Right hindlimb (tissue), 1 donor: ENCODE data around the gene ZNF80.
"Not testable (repeated sequence)": the region's sequence is repeated elsewhere in the genome, so short reads cannot be mapped to it uniquely, and the experiment has no call there.

ENCODE experiments used
- DNase-seq: peaks from one replicate; pipeline ENCODE4 v3.0.0-alpha.2; 2018

Gene ZNF80

GRCh38 chr3:114237478-114237877 is at the start of gene ZNF80:
TSS of gene ZNF80 (minus strand) at chr3:114237578. CDS start at chr3:114237074, 504 bp downstream.
- not testable (repeated sequence) for DNase-seq

DNA sequence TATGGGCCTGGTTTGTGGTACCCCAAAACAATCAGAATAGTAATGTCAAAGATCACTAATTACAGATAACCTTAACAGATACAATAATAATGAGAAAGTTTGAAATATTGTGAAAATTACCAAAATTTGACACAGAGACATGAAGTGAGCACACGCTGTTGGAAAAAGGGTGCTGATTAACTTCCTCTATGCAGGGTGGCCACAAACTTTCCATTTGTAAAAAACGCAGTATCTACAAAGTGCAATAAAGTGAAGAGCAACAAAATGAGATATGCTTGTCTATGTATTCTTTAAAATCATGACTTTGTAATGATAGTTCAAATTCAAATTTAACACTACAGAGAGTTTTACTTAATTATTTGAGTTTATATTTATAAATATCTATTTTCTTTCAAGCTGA is 48.9 kb upstream of the ZNF80 start:
- no peak for DNase-seq

DNA sequence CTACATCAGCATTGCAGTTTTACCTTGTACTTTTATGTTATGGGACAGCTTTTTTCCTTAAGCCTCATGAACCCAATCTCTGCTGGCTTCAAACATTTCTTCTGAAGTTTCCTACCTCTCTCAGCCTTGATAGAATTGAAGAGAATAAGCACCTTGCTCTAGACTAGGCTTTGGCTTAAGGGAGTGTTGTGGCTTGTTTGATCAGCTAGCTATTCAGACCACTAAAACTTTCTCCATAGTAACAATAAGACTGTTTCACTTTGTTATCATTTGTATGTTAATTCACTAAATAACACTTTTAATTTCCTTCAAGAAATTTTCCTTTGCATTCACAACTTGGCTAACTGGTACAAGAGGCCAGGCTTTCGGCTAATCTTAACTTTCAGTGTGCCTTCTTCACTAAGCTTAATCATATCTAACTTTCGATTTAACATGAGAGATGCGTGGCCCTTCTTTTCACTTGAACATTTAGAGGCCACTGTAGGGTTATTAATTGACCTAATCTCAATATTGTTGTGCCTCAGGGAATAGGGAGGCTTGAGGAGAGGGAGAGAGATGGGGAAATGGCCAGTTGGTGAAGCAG is 48.4 kb upstream of the ZNF80 start:
- no peak for DNase-seq

DNA sequence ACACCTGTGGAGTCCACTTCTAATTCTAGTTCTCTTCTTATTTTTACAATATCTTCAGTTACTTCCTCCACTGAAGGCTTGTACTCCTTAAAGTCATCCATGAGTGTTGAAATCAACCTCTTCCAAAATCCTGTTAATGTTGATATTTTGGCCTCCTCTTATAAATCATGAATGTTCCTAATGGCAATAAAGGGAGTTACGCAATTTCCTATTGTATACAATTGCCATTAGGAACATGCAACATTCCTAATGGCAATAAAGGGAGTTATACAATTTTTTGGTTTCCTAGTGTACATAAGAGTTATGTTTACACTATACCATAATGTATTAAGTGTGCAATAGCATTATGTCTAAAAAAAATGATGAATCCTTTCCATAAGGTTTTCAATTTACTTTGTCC is 47.3 kb upstream of the ZNF80 start:
- DNase-seq: no peak

DNA sequence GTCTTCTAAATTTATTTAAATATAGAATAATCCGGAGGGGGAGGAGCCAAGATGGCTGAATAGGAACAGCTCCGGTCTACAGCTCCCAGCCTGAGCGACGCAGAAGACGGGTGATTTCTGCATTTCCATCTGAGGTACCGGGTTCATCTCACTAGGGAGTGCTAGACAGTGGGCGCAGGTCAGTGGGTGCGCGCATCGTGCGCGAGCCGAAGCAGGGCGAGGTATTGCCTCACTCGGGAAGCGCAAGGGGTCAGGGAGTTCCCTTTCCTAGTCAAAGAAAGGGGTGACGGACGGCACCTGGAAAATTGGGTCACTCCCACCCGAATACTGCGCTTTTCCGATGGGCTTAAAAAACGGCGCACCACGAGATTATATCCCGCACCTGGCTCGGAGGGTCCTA is 39.5 kb upstream of the ZNF80 start:
- DNase-seq: not testable (repeated sequence)

DNA sequence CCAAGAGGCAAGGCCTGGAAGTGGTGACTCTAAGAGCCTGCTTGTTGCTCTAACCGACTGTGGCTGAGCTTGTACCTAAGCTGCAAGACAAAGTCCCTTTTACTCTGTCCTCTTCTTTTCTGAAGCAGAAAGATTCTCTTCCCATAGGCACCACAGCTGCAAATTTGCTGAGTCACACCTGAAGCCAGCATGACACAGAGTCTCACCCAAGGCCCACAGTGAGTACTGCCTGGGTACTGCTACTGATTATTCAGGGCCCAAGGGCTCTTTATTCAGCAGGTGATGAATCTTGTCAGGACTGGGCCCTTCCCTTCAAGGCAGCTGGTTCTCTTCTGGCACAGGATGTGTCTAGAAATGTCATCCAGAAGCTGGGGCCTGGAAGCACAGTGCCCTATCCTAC is 37.6 kb upstream of the ZNF80 start:
- no peak for DNase-seq

GRCh38 chr3:114272271-114272670 is 34.9 kb upstream of the ZNF80 start:
- DNase-seq: no peak

DNA sequence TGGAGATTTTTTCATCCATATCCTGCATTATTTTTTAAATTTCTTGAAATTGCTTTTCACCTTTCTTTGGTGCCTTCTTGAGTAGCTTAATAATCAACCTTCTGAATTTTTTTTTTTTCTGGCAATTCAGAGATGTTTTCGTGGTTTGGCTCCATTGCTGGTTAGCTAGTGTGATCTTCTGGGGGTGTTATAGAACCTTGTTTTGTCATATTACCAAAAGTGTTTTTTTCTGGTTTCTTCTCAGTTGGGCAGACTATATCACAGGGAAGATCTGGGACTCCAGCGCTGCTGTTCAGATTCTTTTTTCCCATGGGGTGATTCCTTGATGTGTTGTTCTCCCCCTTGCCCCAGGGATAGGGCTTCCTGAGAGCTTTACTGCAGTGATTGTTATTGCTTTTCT is 32.6 kb upstream of the ZNF80 start:
- DNase-seq: no peak

DNA sequence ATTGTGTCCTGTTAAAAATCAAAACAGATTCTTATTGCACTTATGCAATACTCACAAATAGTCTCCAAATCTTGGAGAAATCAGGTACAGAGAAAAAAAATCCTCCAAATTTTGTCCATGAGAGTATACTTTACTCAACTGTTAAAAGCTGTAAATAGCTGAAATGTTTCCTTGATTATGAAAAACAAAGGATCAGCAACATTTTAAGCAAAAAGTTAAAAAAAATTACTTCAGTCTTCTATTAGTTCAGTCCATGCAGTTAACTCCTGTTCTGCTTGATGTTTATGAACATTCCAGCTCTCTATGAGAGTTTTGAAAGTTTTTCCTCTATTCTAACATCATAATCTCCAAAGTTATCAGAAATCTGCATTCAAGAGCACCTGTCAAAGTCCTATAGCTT is 22.8 kb upstream of the ZNF80 start:
- DNase-seq: no peak

GRCh38 chr3:114259566-114259965 is 22.2 kb upstream of the ZNF80 start:
- DNase-seq: no peak

GRCh38 chr3:114253505-114253904 is 16.1 kb upstream of the ZNF80 start:
- no peak for DNase-seq

DNA sequence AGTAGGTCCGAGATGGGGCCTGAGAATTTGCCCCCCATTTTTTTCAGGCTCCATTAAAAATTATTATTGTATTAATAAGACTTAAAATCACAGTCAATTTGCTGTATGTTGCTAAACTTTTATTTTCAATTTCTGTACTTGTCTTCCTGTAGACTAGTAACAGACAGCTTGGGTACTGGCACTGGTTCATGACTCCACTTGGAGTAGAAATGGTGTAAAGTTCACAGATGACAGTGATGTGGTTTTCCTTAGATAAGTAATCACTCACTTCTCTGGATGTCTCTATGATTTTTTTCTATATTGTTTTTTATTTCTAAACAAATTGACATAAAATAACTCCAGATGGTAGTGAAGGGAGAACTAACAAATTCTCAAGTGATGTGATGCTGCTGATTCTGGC is 15.6 kb upstream of the ZNF80 start:
- DNase-seq: no peak

DNA sequence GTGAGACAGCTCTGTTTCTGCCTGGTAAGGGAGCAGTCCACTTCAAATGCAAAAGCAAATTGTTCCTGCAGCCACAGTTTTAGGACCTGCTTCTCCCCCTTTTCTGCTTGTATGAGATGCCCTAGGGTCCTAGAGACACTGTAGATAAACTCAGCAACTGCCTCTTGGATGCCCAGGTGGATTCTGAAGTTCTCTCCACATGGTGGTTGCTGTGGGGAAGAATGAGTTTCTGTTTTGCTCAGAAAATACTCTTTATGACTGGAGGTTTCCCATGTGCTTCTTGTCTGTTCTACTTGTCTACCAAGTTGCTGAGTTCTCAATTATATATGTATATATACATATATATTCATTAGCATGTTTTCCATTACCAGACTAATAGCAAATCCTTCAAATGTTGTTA is 5.6 kb upstream of the ZNF80 start:
- DNase-seq: no peak

DNA sequence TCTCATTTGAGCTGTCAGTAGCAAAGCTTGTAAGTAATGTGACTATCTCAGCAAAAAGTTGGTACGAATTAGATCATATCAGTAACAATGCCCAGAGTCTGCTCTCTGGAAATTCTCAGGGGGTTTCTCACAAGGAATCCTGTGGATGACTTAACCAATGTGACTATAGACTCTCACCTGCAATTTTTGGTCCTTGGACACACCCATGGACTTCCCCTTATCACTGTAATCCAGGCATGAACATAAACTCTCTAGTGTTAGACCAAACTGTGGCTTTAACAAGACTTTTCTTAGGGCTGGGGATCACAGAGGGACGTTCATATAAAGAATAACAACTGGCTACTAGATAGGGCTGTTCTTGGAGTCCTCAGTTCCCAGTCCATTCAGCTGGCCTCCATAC is 3.9 kb upstream of the ZNF80 start:
- no peak for DNase-seq

DNA sequence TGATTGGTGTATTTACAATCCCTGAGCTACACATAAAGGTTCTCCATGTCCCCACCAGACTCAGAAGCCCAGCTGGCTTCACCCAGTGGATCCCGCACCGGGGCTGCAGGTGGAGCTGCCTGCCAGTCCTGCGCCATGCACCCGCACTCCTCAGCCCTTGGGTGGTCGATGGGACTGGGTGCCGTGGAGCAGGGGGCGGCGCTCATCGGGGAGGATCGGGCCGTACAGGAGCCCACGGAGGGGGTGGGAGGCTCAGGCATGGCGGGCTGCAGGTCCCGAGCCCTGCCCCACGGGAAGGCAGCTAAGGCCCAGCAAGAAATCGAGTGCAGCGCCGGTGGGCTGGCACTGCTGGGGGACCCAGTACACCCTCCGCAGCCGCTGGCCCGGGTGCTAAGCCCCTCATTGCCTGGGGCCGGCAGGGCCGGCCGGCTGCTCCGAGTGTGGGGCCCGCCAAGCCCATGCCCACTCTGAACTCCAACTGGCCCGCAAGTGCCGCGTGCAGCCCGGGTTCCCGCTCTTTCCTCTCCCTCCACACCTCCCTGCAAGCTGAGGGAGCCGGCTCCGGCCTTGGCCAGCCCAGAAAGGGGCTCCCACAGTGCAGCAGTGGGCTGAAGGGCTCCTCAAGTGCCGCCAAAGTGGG is 888 bp upstream of the ZNF80 start:
- DNase-seq: not testable (repeated sequence)

- no peak for DNase-seq
These were observed 1.9 kb downstream of the ZNF80 start for GRCh38 chr3:114235431-114235830.

GRCh38 chr3:114234745-114235144 is 2.6 kb downstream of the ZNF80 start:
- DNase-seq: no peak

DNA sequence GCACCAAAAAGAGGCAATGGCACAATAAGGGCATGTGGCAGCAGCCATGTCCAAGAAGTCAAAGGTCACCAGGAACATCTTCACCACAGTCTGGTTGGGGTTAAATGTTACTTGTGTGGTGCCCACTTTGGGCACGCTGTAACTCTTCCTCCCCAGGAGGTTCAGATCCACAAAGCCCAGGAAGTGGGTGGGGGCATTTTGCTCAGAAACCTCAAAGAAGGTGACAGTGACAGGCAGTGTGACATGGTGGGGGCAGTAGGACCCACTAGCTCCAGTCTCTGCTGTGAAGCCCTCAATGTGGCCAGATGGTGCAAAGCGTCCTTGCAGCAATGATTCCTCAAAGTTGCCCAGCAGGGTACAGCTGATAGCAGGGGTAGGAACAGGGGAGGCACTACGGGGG is 5.8 kb downstream of the ZNF80 start:
- DNase-seq: no peak

- DNase-seq: no peak
These were observed 10.3 kb downstream of the ZNF80 start for GRCh38 chr3:114227076-114227475.

GRCh38 chr3:114226313-114226712 is 11.1 kb downstream of the ZNF80 start:
- DNase-seq: no peak

DNA sequence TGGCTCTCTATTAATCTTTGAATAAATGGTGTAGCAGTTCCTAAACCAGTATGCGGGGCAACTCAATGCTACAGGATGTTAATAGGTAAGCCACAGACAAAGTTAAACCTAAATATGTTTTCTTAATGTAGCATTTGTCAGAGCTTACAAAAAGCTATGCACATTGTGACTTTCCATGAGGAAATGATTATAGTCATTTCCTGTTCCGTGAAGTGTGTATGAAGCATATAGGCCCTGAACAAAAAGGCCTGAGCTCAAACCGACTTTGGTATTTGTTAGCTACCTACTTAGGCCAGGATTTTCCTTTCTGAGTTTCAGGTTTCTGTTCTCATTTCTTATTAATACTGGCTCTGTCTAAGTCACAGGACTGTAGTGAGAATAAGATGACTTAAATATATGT is 14.2 kb downstream of the ZNF80 start:
- no peak for DNase-seq

DNA sequence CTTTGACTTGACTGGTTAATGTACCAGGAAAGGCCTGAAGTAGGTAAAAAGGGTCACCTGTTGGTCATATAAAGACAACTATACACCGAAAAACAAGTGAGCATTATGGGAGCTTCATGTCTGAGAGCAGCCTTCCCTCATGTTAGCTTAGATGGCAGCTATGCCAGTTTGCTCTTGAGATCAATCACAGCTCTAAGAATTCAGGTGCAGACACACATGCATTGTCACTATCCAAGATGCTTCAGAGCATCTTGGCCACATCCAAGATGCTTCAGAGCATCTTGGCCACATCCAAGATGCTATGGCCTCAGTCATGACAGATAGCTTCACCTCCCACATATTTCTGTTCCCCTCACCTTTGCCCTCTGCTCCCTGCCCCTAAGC is 15.5 kb downstream of the ZNF80 start:
- DNase-seq: no peak

DNA sequence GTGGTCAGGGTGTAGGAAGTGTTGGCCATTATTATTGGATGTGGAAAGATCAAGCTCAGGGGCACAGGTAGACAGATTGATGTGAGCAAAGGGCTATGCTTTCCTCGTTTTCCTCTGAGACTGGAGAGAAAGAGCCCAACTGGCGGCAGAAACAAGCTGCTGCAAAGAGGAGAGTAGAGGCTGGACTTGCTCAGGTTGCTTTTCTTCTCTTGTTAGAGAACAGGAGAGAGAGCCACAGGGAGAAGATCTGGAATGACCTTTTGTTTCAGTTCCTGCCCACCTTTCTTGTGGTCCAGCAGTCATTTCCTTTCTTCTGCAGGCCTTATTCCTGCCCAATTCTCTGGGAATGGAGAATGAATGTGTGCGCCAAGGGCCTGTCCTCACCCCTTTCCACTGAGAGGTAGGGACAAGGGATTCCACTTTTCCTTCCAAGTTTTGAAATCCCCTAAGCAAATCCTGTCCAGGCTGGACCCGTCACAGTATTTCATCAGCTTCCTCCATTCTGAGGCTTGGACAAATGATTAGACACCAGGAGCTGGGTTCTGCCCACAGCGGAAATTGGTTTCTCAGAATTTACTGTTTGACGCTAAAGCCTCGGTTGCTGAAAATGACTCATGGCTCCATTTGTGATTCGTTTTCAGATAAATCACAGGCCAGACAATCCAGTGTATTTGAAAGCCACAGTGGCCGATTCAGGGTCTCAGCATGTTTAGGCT is 16.1 kb downstream of the ZNF80 start:
- DNase-seq: no peak

DNA sequence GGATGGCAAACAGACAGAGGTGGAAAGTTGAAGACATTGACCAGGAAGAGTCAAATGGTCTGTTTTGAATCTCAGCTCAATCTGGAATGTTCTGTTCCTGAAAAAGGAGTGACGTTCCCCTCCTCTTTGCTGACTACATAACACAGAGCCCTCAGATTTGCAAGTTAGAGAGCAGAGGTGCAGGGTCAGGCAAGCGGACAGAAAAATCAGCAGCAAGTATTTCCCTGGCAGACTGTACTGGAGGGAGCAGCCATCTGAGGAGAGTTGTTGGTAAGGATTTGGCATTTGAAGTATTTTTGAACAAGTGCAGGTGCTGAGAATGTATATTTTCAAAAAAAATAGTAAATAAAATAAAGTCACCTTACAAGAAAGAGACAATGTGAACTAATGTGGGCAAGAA is 17.6 kb downstream of the ZNF80 start:
- no peak for DNase-seq
